NOMO-1 treated with dmso at 0.1 percent for 144 hours (cell line): ENCODE data around the gene ZCCHC2.
A peak's percentile ranks its signal among the peaks of the same experiment; 100 is the strongest.

Experiments
- DNase-seq: peaks from one replicate; lab custom pipeline; 2025; ENCODE audit not compliant: unreplicated experiment; lab: John Stamatoyannopoulos, UW

The ZCCHC2 gene

DNA sequence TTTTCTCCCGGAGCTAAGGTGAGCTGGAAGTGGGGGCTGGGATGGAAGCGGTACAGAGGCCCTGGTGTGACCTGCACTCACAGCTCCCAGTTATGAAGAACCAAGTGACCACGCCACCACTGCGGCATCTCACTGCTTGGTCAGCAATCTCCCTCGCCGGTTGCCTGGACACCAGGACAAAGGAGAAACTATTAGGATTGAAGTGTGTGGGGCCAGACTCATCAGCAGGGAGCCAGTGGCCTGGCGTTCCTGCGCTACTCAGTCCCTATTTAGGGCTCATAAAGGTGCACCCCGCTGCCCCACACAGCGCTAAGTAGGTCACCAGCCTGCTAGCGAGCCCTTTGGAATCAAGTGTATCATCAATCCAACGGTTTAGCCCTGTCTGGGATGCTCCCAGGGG, 82.9 kb downstream of the ZCCHC2 start:
- DNase-seq = no peak

- no peak for DNase-seq
Measured at GRCh38 chr18:62606106-62606505, 83.3 kb downstream of the ZCCHC2 start.

GRCh38 chr18:62607302-62607701, 84.5 kb downstream of the ZCCHC2 start:
- DNase-seq = no peak

- no peak for DNase-seq
Measured at GRCh38 chr18:62607708-62608428, 85.0 kb downstream of the ZCCHC2 start.

DNA sequence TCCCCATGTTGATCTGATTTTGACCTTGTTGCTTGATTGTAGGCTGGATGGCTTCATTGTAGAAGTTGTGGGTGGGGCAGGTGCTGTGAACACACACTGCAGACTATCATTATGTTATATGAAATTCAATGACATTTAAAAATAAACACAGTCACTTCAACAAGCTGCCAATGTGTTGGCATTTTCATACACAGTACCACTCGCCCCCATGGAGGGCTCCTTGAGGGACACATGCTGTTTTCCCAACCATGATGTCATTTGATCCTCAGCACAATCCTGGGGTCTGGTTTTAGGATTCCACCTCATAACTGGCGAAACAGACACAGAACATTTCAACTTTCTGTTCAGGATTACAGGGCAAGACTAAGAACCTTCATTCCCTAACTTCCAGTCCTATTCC, 86.9 kb downstream of the ZCCHC2 start:
- DNase-seq = no peak

DNA sequence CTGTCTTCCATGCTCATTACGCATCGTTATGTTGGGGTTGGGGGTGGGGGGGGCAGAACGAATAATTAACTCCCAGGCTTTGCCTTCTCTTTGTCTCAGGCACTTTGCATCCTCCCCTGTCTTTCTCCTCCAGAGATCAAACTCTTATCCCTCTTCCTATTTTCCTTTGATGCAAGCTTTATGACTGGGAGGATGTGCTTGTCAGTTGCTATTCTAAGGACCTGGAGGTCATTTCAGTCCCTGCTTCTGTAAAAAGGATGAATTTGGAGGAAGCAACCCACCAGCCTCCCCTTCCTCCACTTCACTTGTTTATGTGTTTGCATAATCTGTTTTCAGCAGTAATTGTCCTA, 87.5 kb downstream of the ZCCHC2 start:
- no peak for DNase-seq

- no peak for DNase-seq
Measured at GRCh38 chr18:62610701-62611411, 88.0 kb downstream of the ZCCHC2 start.

DNA sequence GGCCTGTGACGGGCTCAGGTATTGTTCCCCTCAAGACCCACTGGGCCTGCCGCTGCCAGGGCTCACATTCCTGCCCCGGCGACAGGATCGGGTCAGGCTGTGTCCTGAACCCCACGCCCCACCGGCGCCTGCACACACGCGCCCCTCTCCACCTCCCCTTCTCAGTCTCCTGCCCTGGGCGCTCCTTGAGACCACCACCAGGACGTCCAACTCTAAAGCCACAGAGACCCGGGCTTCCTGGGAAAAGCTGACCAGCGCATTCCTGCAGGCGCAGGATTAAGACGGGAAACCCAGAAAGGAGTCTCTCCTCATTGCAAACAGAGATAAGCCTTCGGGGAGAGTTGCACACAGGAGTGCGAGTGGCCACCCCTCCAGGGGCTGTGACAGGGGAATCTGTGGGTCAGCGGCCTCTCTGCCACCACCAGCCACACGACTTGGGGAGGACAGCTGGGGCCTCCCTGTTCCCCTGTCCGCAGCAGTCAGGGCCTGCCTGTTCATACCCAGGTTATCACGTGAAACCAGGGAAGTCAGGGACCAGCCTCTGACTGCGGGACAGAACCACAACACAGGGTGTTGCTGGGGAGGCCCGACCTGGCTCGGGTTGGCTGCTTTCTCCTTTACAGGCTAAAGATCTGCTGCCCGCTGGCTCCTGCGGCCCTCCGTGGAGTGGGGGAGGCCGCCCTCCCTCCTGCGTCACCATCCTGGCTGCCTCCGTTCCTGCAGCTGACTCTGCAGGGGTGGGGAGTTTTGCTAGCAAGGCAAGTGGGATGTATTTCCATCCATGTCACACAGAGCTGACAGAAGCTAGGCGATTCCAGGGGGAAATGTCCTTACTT, 88.8 kb downstream of the ZCCHC2 start:
- no peak for DNase-seq

GRCh38 chr18:62612289-62612645, 89.4 kb downstream of the ZCCHC2 start:
- no peak for DNase-seq

DNA sequence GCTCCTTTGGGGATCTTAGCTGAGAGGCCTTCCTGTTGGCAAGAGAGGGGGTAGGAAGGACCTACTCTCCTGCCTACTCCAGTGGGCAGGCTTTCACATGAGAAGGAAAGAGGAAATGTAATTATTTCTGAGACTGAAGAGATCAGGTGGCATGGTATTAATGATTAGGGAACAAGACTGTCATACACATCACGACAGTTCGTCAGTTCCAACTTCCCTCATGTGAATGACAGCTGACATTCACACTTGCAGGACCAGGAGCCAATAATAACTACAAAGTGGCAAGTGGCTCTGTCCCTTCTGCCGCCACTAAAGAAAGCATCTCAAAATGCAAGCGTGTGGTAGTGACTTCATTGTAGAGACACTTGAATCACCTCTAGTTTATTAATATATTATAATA, 90.0 kb downstream of the ZCCHC2 start:
- DNase-seq = no peak

DNA sequence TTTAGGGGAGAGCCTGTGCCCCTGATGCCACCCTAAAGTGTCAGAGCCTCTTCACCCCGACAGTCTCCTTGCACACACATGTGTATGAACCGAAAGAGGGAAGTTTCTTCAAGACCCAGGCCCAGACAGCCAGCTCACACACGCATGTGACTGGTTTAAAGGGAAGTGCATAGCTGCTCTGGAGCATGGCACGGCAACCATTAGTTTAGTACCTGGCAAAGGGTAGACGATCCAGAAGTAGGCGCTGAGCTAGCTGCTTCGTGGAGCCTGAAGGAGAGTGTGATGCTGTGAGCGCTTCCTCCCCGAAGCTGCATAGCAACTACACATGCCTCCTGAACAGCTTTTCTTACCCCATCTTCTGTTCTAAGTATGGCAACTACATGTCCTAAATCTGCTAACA, 91.7 kb downstream of the ZCCHC2 start:
- DNase-seq = peak; percentile 39

GRCh38 chr18:62616331-62616805, 93.5 kb downstream of the ZCCHC2 start:
- DNase-seq = no peak

- no peak for DNase-seq
Measured at GRCh38 chr18:62617793-62618591, 95.2 kb downstream of the ZCCHC2 start.

DNA sequence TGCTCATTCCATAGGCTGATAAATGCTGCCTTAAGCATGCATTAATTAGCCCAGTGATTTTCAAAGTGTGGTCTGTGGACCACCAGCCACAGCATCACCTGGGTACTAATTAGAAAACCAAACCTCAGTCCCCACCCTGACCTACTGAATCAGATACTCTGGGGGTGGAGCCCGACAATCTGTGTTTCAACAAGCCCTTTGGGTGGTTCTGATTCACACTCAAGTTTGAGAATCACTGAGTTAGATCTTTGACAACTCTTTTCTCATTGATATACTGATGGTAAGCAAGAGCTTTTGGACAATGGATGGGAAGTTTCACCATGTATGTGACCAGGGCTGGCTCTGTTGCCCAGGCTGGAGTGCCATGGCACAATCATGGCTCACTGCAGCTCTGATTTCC, 95.9 kb downstream of the ZCCHC2 start:
- DNase-seq = no peak

DNA sequence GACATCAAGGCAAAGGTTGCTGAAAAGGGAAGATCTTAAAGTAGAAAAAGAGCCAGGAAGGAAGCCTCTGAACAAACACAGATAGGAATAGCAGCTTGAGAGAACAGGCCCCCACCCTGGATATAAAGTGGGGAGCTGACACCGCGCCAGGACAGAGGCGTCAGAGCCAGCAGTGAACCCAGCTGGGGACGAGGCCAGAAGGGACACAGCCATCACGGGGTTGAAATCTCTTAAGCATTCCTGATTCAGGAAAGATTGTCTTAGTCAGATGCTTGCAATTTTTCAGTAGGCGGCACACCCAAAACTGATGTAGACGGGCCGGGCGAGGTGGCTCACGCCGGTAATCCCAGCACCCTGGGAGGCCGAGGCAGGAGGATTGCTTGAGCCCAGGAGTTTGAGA, 98.7 kb downstream of the ZCCHC2 start:
- no peak for DNase-seq

DNA sequence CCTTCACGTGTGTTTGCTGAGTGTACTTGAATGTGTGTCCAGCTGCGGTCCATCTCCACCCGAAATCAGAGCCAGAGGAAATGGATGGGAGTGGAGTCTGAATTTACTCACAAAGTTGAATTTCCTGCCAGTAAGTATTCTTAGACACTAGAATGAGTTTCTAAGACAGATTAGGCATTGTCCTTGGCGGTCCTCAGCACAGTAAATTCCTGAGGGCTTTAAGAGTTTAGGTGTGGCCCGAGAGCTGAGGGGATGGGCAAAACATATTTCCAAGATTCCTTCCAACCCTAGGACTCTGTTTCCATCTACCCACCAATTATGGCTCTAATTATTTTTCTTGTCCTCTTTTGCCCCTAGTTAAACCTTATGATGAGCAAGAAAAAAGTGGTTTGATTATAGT, 102.2 kb downstream of the ZCCHC2 start:
- DNase-seq = no peak
